GM12872 (cell line): ENCODE data around the gene ZNF629.

Experiments
- TF ChIP-seq, protein P1 (sequence below): IDR thresholded peaks from 3 replicates; pipeline ENCODE4 v1.5.1; 2011; ENCODE audit warnings: low read depth, mild to moderate bottlenecking, low read length, moderate library complexity; ENCODE audit not compliant: insufficient read depth

Gene ZNF629

DNA sequence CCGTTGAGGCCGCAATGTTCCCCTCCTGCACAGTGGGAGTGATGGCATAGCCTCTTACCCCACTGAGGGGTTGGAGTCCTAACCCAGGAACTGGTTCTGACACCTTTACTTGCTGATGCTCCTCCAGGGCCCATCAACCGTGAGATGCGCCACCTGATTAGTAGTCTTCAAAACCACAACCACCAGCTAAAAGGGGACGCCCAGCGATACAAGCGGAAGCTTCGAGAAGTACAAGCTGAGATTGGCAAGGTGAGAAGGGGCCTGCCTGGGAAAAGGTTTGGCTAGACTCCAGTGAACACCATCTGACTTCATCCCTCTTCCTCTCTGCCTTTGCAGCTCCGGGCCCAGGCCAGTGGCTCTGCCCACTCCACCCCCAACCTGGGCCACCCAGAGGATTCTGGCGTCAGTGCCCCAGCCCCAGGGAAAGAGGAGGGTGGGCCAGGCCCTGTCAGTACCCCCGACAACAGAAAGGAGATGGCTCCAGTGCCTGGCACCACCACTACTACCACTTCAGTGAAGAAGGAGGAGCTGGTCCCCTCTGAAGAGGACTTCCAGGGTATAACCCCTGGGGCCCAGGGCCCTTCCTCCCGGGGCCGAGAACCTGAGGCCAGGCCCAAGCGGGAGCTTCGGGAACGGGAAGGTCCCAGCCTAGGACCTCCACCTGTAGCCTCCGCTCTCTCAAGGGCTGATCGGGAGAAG lies 19.1 kb downstream of the ZNF629 start:
- TF ChIP-seq, protein P1, sequence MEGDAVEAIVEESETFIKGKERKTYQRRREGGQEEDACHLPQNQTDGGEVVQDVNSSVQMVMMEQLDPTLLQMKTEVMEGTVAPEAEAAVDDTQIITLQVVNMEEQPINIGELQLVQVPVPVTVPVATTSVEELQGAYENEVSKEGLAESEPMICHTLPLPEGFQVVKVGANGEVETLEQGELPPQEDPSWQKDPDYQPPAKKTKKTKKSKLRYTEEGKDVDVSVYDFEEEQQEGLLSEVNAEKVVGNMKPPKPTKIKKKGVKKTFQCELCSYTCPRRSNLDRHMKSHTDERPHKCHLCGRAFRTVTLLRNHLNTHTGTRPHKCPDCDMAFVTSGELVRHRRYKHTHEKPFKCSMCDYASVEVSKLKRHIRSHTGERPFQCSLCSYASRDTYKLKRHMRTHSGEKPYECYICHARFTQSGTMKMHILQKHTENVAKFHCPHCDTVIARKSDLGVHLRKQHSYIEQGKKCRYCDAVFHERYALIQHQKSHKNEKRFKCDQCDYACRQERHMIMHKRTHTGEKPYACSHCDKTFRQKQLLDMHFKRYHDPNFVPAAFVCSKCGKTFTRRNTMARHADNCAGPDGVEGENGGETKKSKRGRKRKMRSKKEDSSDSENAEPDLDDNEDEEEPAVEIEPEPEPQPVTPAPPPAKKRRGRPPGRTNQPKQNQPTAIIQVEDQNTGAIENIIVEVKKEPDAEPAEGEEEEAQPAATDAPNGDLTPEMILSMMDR, result no peak

DNA sequence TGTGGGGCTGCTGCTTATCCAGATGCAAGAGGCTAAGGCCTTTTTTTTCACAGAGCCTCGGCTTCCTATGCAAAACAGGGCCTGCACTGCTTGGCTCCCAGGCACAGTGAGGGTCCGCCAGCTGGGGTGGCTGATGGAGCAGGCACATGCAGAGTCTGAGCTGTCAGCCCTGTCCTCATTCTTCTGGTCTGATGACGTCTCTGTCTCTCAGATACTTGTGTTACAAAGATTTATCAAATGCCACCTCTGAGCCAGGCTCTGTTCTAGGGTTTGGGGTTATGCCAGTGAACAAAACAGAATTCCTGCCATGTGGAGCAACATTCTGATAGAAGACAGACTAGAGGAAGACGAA lies 20.1 kb downstream of the ZNF629 start:
- TF ChIP-seq, protein P1, result no peak

DNA sequence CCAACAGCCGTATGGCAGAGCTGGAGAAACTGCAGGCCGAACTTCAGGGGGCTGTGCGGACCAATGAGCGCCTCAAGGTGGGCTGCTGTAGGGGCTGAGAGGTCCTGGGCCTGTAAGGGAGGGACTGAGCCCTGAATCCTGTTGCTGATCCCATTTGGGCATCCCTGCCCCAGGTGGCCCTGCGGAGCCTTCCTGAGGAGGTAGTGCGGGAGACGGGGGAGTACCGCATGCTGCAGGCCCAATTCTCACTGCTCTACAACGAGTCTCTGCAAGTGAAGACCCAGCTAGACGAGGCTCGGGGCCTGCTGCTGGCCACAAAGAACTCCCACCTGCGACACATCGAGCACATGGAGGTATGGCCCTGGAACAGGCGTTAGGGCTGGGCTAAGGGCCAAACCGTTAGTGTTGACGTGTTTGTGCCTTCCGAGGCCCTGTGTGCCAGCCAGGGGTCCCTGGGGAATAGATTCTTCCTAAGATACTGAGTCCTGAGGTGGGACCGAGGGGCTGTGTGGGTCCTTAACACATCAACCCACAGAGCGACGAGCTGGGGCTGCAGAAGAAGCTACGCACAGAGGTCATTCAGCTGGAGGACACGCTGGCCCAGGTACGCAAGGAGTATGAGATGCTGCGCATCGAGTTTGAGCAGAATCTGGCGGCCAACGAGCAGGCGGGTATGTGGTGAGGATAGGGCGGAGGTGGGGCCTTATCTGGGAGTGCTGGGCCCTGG lies 20.6 kb downstream of the ZNF629 start:
- TF ChIP-seq, protein P1, result no peak

DNA sequence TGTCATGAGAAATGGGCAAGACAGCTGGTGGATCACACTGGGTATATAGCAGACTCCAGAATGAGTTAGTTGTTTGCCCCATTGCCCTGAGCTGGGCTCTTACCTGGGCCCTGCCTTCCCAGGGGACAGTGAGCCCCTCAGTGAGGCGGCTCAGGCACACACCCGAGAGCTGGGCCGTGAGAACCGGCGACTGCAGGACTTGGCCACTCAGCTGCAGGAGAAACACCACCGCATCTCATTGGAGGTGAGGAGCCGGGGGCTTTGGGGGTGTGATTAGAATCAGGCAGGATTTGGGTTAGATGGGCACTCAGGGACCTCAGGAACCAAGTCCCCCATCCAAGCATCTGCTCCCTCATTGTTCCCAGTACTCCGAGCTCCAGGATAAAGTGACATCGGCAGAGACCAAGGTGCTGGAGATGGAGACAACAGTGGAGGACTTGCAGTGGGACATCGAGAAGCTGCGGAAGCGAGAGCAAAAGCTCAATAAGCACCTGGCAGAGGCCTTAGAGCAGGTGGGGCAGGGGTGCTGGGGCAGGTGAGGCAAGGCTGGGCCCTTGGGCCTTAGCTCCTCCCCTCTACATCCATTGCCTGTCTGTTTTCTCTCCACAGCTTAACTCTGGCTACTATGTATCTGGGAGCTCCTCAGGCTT lies 22.1 kb downstream of the ZNF629 start:
- TF ChIP-seq, protein P1, result no peak

DNA sequence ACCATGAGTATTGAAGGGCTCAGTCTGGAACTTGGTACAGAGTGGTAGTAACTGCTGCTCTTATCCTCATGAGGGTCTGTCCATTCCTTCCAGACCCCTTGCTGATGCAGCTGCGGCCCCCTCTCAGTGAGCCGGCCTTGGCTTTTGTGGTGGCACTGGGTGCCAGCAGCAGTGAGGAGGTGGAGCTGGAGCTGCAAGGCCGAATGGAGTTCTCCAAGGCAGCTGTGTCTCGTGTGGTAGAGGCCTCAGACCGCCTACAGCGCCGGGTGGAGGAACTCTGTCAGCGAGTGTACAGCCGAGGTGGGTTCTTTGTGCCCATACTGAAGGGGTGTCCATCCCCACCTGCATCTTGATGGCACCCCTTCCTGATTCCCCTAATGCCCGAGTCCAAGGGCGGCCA lies 22.9 kb downstream of the ZNF629 start:
- TF ChIP-seq, protein P1, result no peak

DNA sequence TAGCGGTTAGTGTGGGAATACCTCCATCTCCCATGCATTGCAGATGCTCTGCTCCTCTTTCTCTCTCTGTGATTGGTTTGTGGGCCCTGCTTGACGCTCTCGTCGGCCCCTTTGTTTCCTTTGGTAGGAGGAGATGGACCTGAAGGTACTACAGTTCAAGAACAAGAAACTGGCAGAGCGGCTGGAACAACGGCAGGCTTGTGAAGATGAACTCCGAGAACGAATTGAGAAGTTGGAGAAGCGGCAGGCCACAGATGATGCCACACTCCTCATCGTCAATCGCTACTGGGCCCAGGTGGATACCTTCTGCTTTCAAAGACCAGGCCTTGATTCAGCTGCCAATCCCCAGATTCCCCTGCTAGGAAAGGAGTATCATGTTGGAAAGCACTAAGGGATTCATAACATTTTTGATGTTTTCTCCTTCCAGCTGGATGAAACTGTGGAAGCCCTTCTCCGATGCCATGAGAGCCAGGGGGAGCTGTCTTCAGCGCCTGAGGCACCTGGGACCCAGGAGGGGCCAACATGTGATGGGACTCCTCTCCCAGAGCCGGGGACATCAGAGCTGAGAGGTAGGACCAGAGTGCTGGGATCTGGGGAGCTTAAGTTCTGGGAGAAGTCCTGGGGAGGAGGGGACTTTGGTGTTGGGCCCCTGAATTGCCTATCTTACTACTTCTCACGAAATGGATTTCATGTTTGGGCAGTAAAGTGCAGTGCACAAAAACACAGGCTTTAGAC lies 23.8 kb downstream of the ZNF629 start:
- TF ChIP-seq, protein P1, result no peak
